GM04503 (cell line): ENCODE measurements around the gene STAU1.
"Not testable (repeated sequence)": the region's sequence is repeated elsewhere in the genome, so short reads cannot be mapped to it uniquely, and the experiment has no call there.

Experiments
- DNase-seq: peaks from one replicate; pipeline ENCODE4 v3.0.0-alpha.2; 2012; ENCODE audit warnings: low read depth

Gene STAU1

DNA sequence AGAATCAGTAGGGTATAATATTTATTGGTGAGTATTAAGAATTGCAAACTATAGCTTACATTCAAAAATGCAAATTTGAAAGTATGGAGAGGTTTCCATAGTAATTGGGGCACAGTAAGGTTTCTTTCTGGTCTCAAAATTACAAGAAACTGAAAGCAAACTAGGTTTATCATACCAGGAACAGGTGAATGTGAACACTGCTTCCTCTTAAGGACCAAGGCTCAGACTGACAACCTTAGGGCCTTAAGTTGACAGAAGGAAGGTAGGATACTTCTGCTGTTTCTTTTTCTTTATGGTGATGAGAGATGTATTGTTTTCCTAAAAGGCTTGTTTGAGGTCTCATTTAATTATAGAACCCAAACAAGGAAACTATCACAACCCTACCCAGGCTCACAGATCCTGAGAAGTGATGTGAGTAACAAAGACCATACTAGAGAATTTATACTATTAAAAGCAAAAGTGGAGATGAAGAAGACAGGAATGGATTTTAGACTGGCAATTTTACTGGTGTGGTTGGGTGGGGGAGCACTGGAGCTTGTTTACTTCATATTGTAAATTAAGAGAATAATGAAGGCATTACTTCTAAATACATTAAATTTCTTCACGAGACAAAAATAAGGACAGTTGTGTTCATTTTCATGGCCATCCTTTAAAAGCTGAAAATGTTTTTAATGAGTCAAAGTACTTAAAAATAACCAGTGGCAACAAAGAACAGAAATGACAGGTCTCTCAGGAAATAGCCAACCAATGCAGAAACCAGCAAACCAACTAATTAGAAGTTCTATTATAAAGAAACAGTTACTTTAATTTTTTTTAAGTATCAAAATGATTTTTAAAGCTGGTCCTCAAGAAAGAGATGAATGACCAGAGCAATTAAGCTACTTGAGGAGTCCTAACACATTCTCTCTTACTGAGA, 21.3 kb downstream of the STAU1 start:
- DNase-seq = no peak

DNA sequence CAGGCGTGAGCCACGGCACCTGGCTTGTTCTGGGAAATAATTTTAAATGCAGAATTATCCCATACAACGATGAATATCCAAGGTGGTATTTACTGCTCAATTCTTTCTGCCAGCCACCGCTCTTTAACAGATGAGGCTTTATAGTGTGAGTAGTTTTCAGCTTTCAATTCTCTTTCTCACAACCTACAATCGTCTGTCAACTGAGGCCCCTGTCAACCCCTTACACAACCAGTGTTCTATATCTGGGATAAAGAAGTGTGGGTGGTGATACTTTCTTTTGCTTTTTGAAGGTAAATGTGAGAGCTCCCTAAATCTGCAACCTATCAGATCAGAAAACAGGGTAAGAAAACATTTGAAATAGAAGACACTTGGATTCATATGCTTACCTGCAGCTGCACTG, 22.5 kb downstream of the STAU1 start:
- no peak for DNase-seq

DNA sequence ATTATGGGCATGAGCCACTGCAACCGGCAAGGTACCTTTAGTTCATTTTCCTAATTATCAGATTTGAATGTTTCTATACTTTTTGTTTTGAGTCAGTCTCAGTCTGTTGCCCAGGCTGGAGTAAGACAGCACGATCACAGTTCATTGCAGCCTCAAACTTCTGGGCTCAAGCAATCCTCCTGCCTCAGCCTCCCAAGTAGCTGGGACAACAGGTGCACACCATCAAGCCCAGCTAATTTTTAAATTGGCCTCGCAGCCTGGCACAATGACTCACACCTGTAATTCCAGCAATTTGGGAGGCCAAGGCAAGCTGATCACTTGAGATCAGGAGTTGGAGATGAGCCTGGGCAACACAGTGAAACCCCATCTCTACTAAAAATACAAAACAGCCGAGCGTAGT, 24.4 kb downstream of the STAU1 start:
- DNase-seq = no peak

DNA sequence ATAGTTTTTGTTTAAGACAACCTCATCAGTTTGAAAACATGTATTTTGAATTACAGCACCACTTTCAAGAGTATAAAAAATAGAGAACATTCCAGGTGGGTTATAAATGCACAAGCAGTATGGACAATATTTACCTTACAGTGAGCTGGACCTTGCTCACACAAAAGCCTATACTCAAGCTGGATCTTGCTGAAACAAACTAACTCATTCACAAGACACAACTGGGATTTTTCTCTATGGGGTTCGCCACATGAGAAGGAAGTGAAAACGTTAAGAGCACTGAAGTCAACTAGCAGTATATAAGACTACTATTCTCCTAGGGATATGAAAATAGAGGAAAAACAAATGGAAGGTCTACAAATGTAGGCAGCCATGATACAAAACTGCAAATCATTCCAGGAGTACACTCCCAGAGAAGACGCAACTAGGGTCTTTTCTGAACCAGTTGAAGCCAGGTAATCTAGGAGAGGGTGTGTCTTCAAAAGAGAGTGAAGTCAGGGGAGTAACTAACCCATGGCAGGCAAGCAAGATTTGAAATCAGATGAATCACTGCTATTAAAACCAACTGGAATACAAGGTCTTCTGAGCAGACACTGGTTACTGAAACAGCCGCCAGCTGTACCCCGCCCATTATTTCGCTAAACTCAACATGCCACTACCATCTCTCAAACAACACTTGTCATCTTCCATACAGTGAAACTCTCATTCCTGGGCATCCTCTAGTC, 26.5 kb downstream of the STAU1 start:
- DNase-seq = no peak

DNA sequence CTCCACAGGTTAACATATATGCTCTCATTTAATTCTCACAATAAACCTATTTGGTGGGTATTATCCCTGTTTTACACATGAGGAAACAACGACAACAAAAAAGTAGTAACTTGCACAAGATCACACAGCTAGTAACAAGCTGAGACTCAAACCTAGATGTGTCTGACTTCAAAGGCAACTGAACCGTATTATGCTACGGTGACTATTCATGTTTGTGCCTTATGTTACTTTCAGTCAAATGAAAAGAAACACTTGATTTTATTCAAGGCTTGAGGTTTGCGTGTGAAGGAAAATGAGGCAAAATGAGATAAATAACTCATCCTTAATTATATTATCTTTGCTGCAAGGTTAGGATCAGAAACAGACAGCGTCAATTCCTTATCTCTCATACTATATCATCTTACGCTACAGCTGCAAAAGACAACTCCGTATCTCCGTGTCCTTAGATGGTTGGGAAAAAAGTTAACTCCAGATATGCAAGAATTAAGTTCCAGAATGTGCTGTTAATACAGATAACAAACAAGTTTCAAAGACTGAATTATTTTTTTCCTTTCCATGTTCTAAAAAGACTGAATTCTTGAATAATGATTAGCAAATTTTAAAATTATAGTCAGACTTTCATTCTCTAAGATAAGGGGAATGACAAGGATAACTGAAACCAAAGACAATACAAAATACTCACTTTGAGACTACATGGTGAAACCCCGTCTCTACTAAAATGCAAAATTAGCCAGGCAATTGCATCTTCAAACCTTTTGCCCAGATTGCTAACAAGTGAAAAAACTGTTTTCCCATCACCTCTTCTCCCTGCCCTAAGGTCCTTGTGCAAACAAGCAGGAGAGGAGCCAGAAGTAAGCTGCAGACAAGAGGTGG, 27.8 kb downstream of the STAU1 start:
- DNase-seq = no peak

DNA sequence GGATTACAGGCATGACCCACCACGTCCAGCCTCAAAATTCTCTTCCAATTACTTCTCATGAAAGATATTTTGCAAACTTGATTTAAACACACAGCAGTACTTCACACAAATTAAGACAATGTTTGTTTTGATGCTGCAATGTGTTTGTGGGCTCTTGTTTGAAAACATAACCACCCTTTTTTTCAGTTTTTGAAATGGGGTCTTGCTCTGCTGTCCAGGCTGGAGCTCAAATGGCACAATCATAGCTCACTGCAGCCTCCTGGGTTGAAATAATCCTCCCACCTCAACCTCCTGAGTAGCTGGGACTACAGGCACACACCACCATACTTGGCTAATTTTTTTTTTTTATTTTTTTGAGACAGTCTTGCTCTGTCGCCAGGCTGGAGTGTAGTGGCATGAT, 31.0 kb downstream of the STAU1 start:
- no peak for DNase-seq

DNA sequence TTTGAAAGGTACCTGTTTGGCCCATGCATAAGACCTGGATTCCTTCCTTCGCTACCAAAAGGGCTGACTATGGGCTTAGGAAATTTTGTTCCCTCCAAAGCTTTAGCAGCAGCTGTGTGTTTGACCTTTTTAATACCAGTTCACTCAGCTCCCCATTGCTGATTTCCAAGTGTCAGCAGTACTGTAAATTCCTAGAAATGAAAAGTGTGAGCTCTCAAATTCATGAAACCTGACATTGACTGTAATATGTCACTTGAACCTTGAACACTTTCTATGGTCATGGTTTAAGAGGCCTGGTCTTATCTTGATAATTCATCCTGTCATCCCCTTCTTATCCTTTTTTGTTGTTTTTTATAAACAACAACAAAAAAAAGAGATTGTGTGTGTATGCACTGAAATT, 31.7 kb downstream of the STAU1 start:
- DNase-seq = no peak

DNA sequence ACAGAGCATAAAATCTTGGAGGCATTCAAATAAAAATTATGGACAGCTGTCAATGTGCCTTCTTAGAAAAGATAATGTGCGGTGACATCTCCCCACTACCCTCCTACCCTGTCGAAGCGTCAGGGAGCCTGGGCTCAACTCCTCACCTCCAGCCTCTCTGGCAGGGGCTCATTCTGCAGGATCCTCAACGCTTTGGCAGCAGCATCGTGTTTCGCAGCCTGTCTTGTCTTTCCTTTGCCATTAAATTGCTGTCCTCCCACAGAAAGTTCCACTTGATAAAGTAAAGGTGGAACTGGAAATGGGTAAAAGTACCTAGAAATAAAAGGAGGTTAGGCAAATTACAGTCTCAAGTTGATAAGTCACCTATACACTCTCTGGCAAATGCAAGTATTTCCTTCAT, 36.7 kb downstream of the STAU1 start:
- no peak for DNase-seq

DNA sequence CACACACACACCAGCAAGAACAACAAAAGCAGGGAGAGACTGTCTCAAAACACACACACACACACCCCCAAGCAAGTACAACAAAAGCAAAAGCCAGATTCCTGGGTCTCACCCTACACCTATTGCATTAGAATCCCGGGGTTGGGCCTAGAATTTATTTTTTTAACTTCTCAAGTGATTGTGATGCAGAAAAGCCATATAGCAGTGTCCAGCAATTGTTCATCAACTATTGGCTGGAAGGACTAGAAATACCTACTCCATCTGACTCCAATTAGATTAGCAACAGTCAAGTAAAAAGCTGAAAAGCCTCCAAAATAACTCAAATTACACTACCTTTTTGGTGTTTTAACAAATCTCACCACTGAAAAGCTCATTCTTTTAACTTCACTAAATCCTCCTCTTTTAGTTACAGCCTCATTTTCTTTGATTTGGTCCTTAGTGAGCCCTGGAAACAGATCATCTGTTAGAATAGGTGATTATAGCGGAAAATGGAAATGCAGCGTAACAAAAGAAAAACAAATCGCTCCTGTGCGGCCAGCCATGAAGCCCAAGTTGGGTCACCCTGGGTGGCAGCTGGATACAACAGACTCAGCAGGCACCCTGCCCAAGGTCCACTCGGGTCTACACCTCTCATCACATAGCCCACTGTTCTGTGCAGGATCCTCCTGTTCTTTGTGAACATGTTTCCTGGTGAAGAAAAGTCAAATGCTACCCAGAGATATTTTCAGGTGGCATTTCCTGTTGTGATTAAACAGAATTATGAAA, 38.7 kb downstream of the STAU1 start:
- DNase-seq = no peak

DNA sequence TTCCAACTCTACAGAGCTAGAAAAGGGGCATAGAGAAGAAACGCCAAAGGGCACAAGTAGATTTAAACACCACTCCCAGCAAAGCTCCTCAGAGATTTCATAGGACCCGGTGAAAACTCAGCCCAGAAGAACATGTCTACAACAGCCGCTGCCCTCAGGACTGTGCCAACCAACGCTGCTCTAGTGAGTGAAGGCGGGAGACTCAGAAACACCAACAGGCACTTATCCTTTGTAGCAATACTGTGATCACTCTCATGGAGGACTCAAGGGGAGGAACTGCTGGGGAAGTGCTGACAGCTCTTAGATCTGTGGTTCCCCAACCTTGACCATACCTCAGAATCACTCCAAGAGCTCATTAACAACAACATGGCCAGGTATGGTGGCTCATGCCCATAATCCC, 39.5 kb downstream of the STAU1 start:
- DNase-seq = no peak

DNA sequence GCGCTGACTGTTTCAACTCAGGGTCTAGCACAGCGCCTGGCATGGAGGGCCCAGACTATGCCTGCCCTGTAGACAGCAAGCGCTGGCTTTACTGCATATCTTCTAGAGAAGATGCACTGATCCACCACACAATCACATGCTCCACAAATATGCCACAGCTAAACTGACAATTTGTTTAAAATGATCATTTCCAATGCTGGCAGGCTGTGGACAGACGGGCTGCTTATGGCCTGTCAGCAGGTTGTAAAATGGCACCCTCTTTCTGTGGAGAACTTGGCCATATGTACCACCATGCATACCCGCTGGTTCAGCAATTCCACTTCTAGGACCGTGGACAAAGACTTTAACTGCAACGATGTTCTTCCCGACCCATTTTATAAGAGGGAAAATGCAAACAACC, 40.8 kb downstream of the STAU1 start:
- no peak for DNase-seq

DNA sequence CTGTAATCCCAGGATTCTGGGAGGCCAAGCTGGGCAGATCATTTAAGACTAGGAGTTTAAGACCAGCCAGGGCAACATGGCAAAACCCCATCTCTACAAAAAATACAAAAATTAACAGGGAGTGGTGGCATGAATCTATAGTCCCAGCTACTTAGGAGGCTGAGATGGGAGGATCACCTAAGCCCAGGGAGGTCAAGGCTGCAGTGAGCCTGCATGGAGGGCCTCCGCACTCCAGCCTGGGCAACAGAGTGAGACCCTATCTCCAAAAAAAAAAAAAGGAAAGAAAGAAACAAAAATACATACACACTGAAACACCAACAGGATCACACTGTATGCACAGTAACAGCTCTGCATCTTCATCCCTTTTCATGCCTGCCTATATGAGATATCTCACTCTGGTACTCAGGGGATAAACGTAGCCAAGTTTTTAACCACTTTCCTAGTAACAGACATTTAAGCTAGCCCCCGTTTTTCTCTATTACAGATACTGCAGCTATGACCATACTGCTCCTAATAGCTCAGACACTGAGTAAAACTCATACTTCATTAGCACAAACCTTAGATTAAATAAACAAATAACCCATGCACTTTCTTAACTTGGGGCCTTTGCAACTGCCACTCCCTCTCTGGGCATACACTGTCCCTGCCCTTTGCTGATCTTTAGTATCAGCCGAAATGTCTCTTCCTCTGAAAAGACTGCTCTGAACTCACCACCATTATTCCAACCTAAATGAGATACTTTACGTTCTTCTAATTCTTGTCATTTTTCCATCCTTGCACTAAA, 41.5 kb downstream of the STAU1 start:
- no peak for DNase-seq

DNA sequence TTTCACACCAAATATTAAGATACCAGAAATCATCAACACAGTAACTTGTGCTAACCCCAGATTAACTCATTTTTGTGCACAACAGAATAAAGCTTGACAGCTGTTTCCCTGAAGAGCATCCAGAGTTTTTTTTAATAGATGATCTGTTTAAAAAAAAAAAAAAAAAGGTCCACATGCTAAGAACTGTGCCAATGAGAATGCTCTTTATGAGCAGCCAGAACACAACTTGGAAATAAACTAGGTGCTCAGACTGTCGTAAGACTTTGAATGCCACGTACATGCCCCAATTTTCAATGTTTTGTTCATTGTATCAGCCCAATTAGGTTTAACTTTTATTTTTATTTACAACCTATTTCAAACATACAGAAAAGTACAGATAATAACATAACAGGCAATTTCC, 47.3 kb downstream of the STAU1 start:
- no peak for DNase-seq

DNA sequence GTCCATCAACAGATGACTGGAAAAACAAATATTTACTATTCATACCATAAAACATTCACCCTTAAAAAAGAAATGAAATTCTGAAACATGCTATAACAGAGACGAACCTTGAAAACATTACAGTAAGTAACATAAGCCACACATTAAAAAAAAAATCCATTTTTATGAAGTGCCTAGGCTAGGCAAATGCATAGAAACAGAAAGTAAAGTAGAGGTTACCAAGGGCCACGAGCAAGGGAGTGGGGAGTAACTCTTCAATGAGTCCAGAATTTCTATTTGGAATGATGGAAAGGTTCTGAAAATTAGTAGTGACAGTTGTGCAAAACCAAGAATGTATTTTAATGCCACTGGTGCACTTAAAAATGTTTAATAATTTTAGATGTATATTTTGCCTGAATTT, 47.7 kb downstream of the STAU1 start:
- no peak for DNase-seq

DNA sequence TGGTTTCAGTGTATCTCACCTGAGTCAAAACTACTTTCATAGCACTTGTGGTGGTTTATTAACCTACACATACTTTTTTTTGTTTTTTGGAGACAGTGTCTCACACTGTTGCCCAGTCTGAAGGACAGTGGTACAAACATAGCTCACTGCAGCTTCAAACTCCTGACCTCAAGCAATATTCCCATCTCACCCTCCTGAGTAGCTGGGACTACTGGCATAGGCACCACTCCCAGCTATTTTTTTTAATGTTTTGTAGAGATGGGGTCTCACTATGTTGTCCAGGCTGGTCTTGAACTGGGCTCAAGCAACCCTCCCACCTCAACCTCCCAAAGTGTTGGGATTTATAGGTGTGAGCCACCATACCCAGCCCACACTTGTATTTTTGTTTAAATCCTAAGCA, 49.7 kb downstream of the STAU1 start:
- DNase-seq = no peak

DNA sequence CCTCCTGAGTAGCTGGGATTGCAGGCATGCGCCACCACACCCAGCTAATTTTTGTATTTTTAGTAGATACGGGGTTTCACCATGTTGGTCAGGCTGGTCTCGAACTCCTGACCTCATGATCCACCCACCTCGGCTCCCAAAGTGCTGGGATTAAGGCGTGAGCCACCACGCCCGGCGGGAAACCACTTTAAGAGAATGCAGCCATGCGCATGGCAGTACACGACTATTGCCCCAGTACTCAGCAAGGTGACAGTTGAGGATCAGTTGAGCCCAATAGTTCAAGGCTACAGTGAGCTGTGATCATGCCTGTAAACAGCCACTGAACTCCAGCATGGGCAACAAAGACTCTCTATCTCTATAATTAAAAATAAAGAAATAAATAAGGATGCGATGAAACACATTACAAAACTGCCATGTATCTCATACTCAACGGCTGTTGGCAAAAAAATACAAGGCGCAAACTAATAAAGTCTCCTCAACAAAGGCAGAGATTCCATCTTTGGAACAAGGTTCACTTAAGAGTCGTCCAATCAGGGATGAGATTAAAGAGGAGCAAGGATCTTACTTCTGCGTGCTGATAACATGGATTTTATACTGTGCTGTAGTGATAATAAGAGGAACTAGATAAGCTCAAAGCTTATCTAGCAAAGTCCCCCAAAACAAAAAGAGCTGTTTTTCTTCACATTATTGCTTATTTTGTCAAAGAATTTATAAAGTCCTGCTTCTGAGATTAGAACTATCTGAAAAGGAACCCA, 51.1 kb downstream of the STAU1 start:
- no peak for DNase-seq

DNA sequence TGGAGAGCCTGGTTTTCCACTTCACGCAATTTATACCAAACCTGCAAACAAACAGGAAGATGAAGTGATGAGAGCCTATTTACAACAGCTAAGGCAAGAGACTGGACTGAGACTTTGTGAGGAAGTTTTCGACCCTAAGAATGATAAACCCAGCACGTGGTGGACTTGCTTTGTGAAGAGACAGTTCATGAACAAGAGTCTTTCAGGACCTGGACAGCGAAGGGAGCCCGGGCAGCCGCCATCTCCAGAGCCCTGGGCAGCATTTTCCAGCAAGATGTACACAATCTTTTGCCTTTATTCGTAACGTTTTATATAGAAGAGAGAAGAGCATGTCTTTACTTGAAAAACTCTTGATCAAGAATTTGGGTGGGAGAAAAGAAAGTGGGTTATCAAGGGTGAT, 53.3 kb downstream of the STAU1 start:
- DNase-seq = not testable (repeated sequence)

DNA sequence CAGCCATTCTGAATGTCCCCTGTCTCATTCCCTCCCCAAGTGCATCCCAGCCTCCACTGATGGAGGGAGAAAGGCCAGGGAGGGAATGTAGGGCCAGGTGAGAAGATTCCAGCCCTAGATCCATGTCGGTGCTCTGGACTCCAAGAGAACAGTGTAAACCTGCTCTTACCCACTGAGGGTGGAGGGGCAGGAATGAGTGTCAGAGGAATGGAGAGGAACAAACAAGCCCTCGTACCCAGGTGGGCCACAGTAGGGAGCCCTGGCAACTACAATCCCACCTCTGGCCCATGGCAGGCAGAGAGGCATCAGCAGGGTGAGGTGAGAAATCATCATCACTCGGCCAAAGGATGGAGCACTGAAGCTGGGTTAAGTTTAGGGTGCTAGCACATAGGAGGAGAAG, 54.6 kb downstream of the STAU1 start:
- DNase-seq = no peak

DNA sequence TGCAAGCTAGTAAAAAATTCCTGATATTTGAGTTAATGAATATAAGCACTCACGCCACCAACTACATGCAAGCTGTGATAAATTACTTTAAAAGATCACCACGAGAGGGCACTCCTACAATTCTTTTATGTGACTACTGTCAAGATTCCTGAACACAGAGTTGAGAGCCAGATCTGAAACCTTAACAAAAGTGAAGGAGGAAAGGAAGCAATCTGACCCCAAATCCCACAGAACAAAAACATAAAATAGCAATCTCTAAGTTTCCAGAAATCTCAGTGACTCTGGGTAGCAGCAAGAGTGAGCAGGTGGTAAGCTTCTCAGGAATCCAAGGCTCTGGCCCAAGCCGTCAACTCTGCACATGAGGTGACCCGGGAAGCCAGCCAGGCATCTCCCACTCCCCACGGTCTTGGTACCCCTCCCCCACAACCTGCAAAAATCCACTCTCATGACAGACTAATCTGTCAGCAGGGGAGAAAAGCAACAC, 55.1 kb downstream of the STAU1 start:
- peak; percentile 30 for DNase-seq

DNA sequence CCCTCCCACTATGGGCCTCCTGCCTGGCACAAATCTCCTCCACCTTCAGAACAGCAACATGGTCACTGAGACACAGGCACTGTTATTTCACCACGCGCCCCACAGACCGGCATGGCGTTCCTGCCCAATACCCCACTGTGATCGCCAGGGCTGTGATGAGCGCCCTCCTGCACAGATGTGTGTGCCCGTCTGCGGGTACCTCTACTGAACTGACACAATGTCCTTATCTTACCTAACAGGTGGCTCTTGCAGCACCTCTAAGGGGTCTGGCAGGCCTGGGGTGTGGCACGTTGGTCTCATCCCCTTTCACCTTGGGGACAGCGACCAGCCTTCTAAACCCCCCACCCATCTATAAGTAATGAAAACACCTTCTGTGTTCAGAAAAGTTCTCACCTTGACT, 64.2 kb downstream of the STAU1 start:
- DNase-seq = no peak
